ENCODE data around the gene TMEM273.

TMEM273 gene

GRCh38 chr10:49175587-49176309 lies 12.4 kb downstream of the TMEM273 start:
- DNase-seq = no peak

- DNase-seq = no peak
Observed at GRCh38 chr10:49174926-49175500, 13.2 kb downstream of the TMEM273 start.

- DNase-seq = no peak
Observed at GRCh38 chr10:49174261-49174925, 13.8 kb downstream of the TMEM273 start.

- no peak for DNase-seq
Observed at GRCh38 chr10:49173853-49174252, 14.3 kb downstream of the TMEM273 start.

GRCh38 chr10:49173201-49173772 lies 14.9 kb downstream of the TMEM273 start:
- no peak for DNase-seq

GRCh38 chr10:49172777-49173132 lies 15.4 kb downstream of the TMEM273 start:
- DNase-seq = no peak

- DNase-seq = no peak
Observed at GRCh38 chr10:49172061-49172776, 16.0 kb downstream of the TMEM273 start.

GRCh38 chr10:49171326-49172060 lies 16.7 kb downstream of the TMEM273 start:
- DNase-seq = no peak

GRCh38 chr10:49170632-49171325 lies 17.4 kb downstream of the TMEM273 start:
- DNase-seq = no peak

- DNase-seq = no peak
Observed at GRCh38 chr10:49169776-49170175, 18.4 kb downstream of the TMEM273 start.

GRCh38 chr10:49168831-49169500 lies 19.2 kb downstream of the TMEM273 start:
- DNase-seq = no peak

GRCh38 chr10:49168171-49168540 lies 20.0 kb downstream of the TMEM273 start:
- no peak for DNase-seq

GRCh38 chr10:49167425-49168170 lies 20.6 kb downstream of the TMEM273 start:
- DNase-seq = no peak

- peak; percentile 35 for DNase-seq
Observed at GRCh38 chr10:49166484-49167400, 21.4 kb downstream of the TMEM273 start.

- DNase-seq = no peak
Observed at GRCh38 chr10:49165821-49166483, 22.2 kb downstream of the TMEM273 start.

GRCh38 chr10:49165259-49165658 lies 22.9 kb downstream of the TMEM273 start:
- no peak for DNase-seq

GRCh38 chr10:49164559-49165188 lies 23.5 kb downstream of the TMEM273 start:
- DNase-seq = no peak

GRCh38 chr10:49163741-49164140 lies 24.4 kb downstream of the TMEM273 start:
- DNase-seq = no peak
